Keratinocyte (primary cell): ENCODE data around the gene KLC3.

Experiments
- EZH2 ChIP-seq: IDR thresholded peaks from one replicate; pipeline ENCODE4 v1.6.1; 2012; ENCODE audit warnings: inconsistent platforms, mild to moderate bottlenecking, low read length, moderate library complexity
- TF ChIP-seq, protein P1 (sequence below), 3 experiments: IDR thresholded peaks in 1 of 3; conservative IDR thresholded peaks in 1 of 3; optimal IDR thresholded peaks in 1 of 3; 2 replicates in 2 of 3; 3 replicates in 1 of 3; pipeline versions ENCODE3 to v1.5.1; 2011; ENCODE audit warnings: low read length in 3 of 3, mild to moderate bottlenecking in 3 of 3, moderate library complexity in 2 of 3, control low read depth in 1 of 3, inconsistent platforms in 1 of 3; ENCODE audit not compliant: insufficient read depth in 2 of 3; ENCODE audit errors: extremely low read depth in 1 of 3

GRCh38 chr19:45323671-45324081 is 16.9 kb upstream of the KLC3 start:
- TF ChIP-seq, protein P1, sequence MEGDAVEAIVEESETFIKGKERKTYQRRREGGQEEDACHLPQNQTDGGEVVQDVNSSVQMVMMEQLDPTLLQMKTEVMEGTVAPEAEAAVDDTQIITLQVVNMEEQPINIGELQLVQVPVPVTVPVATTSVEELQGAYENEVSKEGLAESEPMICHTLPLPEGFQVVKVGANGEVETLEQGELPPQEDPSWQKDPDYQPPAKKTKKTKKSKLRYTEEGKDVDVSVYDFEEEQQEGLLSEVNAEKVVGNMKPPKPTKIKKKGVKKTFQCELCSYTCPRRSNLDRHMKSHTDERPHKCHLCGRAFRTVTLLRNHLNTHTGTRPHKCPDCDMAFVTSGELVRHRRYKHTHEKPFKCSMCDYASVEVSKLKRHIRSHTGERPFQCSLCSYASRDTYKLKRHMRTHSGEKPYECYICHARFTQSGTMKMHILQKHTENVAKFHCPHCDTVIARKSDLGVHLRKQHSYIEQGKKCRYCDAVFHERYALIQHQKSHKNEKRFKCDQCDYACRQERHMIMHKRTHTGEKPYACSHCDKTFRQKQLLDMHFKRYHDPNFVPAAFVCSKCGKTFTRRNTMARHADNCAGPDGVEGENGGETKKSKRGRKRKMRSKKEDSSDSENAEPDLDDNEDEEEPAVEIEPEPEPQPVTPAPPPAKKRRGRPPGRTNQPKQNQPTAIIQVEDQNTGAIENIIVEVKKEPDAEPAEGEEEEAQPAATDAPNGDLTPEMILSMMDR (optimal IDR thresholded peaks at IDR 0.05 in 1 of 3, IDR thresholded peaks at IDR 0.05 in 1 of 3, conservative IDR thresholded peaks at IDR 0.05 in 1 of 3; ENCODE audit: extremely low read depth in 1 of 3, insufficient read depth in 2 of 3, low read length in 3 of 3): no peak
- no peak for TF ChIP-seq EZH2
